Activated CD4-positive, alpha-beta T cell treated with anti-CD3 and anti-CD28 coated beads, Interleukin-2, amount 10 ng/mL, durations not matched to agents 7 days and 5 days (primary cell): ENCODE results near the gene MBP. TPM values are rescaled to one million over a fixed set of nuclear protein-coding genes. Genes with fewer than 3 reads are reported as not detected.
"Not testable (repeated sequence)": the region's sequence is repeated elsewhere in the genome, so short reads cannot be mapped to it uniquely, and the experiment has no call there.

ENCODE experiments used
- CTCF ChIA-PET: fragments of 350-600 bp; sonication (Branson Sonifier 250); formaldehyde crosslinking; loops from one replicate; lab custom pipeline; 2021; ENCODE audit warnings: antibody characterized with exemption; lab: Charles Lee
- POLR2A ChIA-PET: fragments of 350-600 bp; sonication (Branson Sonifier 250); formaldehyde crosslinking; loops from one replicate; lab custom pipeline; 2021; ENCODE audit warnings: antibody characterized with exemption; lab: Charles Lee
- DNase-seq: peaks from one replicate; pipeline ENCODE4 v3.0.0-alpha.2; 2020
- H3K27ac Mint-ChIP-seq: one replicate; pipeline ENCODE4 v1.8.0; 2021; ENCODE audit warnings: mild to moderate bottlenecking, moderate library complexity, mixed read lengths
- H3K27me3 Mint-ChIP-seq: one replicate; pipeline ENCODE4 v1.8.0; 2021; ENCODE audit warnings: mixed read lengths
- H3K36me3 Mint-ChIP-seq: one replicate; pipeline ENCODE4 v1.8.0; 2021; ENCODE audit warnings: low read depth, mixed read lengths
- H3K4me1 Mint-ChIP-seq: one replicate; pipeline ENCODE4 v1.8.0; 2021; ENCODE audit warnings: mixed read lengths
- H3K4me3 Mint-ChIP-seq: one replicate; pipeline ENCODE4 v1.8.0; 2021; ENCODE audit warnings: mild to moderate bottlenecking, moderate library complexity, mixed read lengths
- H3K9me3 Mint-ChIP-seq: one replicate; pipeline ENCODE4 v1.8.0; 2021; ENCODE audit warnings: mixed read lengths
- total RNA-seq, 2 experiments: library from RNA; stranded (reverse); gene quantifications; one replicate each; pipeline ENCODE4 v1.2.3, GENCODE V29; 2021

Gene MBP
- total RNA-seq, 2 experiments from 2014 or later, result 111 to 133 TPM

DNA sequence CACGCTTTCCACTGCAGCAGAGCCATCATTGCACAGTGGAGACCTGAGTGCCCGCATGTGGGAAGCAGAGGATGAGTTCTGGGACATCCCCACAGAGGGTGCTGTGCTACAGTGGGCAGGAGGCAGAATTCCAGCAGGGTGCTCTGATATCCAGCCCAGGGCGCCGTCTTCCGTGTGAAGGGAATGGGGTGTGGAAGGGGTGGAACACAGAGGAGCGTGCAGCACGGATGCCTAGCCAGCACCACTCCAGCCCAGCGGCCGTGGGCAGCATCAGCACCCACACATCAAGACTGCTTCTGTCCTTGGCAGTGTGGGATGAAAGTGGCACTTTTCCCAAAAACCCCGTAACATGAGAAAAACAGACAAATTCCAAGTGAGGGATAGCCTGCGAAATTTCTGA, 175.9 kb downstream of the MBP start:
- Mint-ChIP-seq H3K27me3 (no peaks in the 10 kb centered on the region), H3K27ac (no peak overlapping the region), H3K4me3 (no peak overlapping the region), H3K36me3 (peaks cover 44% of the 10 kb centered on the region), H3K4me1 (peaks cover 14% of the 10 kb centered on the region), H3K9me3 (no peaks in the 10 kb centered on the region)
- ChIA-PET CTCF (no interaction called here), POLR2A (no interaction called here)
- DNase-seq, result no peak

DNA sequence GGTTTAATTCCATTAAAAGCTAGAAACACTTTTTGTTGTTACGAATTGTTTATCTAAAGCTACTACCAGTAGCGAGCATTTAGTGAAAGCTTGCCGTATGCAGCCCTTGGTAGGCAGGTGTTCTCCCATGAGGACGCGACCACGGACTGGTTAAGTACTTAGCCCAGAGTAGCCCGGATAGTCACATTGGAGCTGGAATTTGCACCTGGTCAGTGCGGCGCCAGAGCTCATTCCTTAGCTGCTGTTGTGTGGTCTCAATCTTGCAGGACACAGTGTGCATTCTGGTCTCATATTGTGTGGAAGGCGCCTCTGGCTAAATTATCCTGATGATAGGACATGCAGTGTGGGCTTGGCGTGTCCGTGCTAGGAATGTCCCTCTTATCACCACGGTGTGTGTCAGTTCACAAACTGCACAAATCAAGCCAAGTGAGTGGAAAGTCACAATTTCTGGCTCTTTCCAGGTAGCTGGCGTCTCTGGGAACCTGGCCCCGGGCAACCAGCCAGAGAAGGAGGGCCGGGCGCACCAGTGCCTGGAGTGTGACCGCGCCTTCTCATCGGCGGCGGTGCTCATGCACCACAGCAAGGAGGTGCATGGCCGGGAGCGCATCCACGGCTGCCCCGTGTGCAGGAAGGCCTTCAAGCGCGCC, 176.9 kb downstream of the MBP start:
- no peak overlapping the region for H3K4me3 Mint-ChIP-seq
- H3K4me1 Mint-ChIP-seq, result peaks cover 22% of the 10 kb centered on the region
- no peak for DNase-seq
- H3K27ac Mint-ChIP-seq, result no peak overlapping the region
- H3K27me3 Mint-ChIP-seq, result no peaks in the 10 kb centered on the region
- ChIA-PET POLR2A (no interaction called here), CTCF (interaction anchor here (0.8 kb wide), 1 partner anchor 22 kb away, joined by 3 read pairs; no protein-coding TSS in a partner anchor)
- H3K36me3 Mint-ChIP-seq, result peaks cover 43% of the 10 kb centered on the region
- no peaks in the 10 kb centered on the region for H3K9me3 Mint-ChIP-seq

DNA sequence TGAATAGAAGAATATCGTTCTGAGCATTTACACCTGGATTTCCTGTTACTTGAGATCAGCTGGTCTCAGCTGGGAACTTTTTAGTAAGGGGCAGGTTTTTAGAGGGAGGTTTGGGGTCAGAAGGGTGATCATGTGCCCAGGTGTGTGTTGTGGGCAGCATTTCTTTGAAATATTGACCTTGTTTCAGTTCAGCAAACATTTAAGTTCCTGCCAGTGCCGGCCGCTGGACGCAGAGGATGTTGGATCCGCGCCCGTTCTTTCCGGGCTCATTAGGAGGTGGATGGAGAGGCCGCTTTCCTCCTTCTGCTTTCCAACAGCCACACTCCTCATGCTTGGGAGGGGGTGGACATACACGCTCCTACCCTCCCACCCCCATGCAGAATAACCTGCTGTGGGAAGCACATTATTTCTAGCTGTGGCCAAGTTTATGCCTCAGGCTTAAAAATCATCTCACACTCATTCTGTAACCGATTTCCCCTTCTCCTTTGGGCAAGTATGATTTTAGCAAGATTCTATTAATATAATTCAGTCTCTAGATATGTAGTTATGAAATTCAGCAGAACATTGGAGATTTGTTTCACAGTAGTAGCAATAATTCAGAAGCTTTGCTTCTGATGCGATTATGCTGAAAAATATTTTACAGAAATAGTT, 178.9 kb downstream of the MBP start:
- DNase-seq, result no peak
- Mint-ChIP-seq H3K27me3 (no peaks in the 10 kb centered on the region), H3K9me3 (no peaks in the 10 kb centered on the region), H3K4me3 (no peak overlapping the region), H3K36me3 (peaks cover 41% of the 10 kb centered on the region), H3K4me1 (peaks cover 33% of the 10 kb centered on the region), H3K27ac (no peak overlapping the region)
- ChIA-PET POLR2A (no interaction called here), CTCF (interaction anchor here (1.0 kb wide), 1 partner anchor 11 kb away, joined by 4 read pairs; no protein-coding TSS in a partner anchor)

DNA sequence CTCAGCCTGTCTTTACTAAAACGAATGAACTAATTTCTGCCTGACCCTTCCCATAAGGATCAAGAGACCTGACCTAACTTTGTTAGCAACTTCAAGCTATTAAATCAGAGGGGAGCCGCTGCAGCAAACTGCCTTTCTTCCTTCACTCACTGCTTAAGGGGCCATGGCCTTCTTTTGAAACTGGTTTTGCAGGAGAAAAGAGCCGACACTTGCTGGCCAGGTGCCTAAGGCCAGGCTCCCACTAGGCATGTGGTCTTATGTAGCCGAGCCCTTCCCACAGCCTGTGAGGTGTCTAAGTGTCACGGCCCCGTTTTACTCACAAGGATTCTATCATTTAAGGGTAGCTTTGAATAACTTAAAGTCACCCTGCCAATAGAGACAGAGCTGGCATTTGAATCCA, 179.4 kb downstream of the MBP start:
- no peak for DNase-seq
- Mint-ChIP-seq H3K27me3 (no peaks in the 10 kb centered on the region), H3K4me3 (no peak overlapping the region), H3K36me3 (peaks cover 47% of the 10 kb centered on the region), H3K27ac (no peak overlapping the region), H3K4me1 (peaks cover 39% of the 10 kb centered on the region), H3K9me3 (no peaks in the 10 kb centered on the region)
- CTCF ChIA-PET, result interaction anchor here (0.7 to 1.0 kb wide), 2 partner anchors 12 to 29 kb away, joined by 3 to 4 read pairs; no protein-coding TSS in a partner anchor
- POLR2A ChIA-PET, result no interaction called here

DNA sequence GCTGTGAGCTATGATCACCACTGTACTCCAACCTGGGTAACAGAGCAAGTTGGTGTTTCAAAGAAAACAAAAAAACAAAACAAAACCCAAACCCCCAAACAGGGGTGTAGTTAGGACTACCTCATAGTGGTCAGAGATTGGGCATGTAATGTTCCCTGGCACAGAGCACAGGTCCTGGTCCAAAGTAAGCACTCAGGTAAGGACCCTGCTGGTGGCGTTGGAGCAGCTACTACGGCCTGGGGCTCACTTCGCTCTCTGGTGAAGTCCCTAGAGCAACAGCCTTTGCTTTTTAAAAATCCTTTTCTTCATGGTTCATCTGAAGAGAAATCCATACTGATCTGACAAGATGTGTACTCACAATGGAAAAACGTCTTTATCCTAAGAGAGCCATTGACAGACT, 179.8 kb downstream of the MBP start:
- H3K27ac Mint-ChIP-seq, result no peak overlapping the region
- H3K4me1 Mint-ChIP-seq, result peaks cover 42% of the 10 kb centered on the region
- H3K9me3 Mint-ChIP-seq, result no peaks in the 10 kb centered on the region
- POLR2A ChIA-PET, result no interaction called here
- CTCF ChIA-PET, result interaction anchor here (0.7 to 1.4 kb wide), 3 partner anchors 12 to 31 kb away, joined by 3 to 4 read pairs (median 4); no protein-coding TSS in a partner anchor
- no peak overlapping the region for H3K4me3 Mint-ChIP-seq
- DNase-seq, result no peak
- no peaks in the 10 kb centered on the region for H3K27me3 Mint-ChIP-seq
- H3K36me3 Mint-ChIP-seq, result peaks cover 50% of the 10 kb centered on the region

DNA sequence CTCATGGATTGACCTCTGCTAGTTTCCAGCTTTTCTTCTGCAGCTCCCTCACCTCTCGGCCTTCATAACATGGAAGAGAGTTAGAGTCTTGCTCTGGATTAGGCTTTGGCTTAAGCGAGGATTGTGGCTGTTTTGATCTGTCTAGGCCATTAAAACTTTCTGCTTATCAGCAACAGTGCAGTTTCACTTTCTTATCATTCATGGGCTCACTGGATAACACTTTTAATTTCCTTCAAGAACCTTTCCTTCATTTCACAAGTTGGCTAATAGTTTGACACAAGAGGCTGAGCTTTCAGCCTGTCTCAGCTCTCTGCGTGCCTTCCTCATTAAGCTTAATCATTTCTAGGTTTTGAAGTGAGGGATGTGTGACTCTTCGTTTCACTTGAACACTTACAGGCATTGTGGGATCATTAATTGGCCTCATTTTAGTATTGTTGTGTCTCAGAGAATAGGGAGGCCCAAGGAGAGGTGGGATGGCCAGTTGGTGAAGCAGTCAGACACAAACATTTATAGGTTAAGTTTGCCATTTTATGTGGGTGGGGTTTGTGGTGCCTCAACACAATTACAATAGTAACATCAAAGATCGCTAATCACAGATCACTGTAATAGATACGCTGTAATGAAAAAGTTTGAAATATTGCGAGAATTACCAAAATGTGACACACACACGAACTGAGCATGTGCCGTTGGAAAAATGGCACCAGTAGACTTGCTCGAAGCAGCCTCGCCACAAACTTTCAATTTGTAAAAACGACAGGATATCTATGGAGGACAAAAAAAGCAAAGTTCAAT, 180.9 kb downstream of the MBP start:
- no peak for DNase-seq
- ChIA-PET CTCF (interaction anchor here (1.4 kb wide), 1 partner anchor 32 kb away, joined by 4 read pairs; no protein-coding TSS in a partner anchor), POLR2A (no interaction called here)

DNA sequence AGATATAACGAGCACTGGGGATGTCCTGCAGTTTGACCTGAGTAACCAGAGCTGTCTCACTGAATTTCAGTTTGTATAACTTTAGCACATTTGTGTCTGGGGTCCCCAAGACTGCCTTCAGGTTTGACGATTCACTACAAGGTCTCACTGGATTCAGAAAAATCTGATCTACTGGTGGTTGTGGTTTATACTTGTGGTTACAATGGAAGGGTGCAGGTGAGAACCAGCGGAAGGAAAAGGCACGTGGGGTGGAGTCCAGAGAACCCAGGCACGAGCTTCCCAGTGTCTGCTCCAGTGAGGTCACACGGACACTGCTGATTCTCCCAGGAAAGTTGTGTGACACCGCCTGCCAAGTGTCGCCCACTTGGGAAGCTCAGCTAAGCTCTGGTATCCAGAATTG, 184.2 kb downstream of the MBP start:
- Mint-ChIP-seq H3K4me1 (peaks cover 48% of the 10 kb centered on the region), H3K9me3 (peaks cover 6% of the 10 kb centered on the region), H3K36me3 (peaks cover 62% of the 10 kb centered on the region), H3K4me3 (no peak overlapping the region), H3K27ac (no peak overlapping the region), H3K27me3 (no peaks in the 10 kb centered on the region)
- peak; percentile 18 for DNase-seq
- POLR2A ChIA-PET, result no interaction called here
- CTCF ChIA-PET, result interaction anchor here (1.0 to 1.6 kb wide), 2 partner anchors 17 to 51 kb away, joined by 3 to 4 read pairs; no protein-coding TSS in a partner anchor

More for the DNA sequence above, 180.9 kb downstream of the MBP start:
- Mint-ChIP-seq H3K4me1 (peaks cover 39% of the 10 kb centered on the region), H3K27ac (no peak overlapping the region), H3K9me3 (no peaks in the 10 kb centered on the region), H3K4me3 (no peak overlapping the region), H3K27me3 (no peaks in the 10 kb centered on the region), H3K36me3 (peaks cover 49% of the 10 kb centered on the region)

DNA sequence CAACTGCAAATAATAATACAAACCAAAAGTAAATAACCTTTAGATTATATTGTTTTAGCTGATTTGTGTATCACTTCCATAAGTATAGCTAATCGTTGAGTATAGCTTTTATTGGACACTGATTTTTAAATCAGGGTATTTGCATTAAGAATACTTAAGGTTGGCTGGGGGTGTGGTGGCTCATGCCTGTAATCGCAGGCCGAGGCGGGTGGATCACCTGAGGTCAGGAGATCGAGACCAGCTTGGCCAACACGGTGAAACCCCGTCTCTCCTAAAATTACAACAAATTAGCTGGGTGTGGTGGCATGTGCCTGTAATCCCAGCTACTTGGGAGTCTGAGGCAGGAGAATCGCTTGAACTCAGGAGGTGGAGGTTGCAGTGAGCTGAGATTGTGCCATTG, 188.2 kb downstream of the MBP start:
- POLR2A ChIA-PET, H3K27ac Mint-ChIP-seq, CTCF ChIA-PET, DNase-seq, H3K27me3 Mint-ChIP-seq, H3K4me3 Mint-ChIP-seq, H3K9me3 Mint-ChIP-seq: not testable (repeated sequence)
- Mint-ChIP-seq H3K4me1 (peaks cover 30% of the 10 kb centered on the region), H3K36me3 (peaks cover 40% of the 10 kb centered on the region)

DNA sequence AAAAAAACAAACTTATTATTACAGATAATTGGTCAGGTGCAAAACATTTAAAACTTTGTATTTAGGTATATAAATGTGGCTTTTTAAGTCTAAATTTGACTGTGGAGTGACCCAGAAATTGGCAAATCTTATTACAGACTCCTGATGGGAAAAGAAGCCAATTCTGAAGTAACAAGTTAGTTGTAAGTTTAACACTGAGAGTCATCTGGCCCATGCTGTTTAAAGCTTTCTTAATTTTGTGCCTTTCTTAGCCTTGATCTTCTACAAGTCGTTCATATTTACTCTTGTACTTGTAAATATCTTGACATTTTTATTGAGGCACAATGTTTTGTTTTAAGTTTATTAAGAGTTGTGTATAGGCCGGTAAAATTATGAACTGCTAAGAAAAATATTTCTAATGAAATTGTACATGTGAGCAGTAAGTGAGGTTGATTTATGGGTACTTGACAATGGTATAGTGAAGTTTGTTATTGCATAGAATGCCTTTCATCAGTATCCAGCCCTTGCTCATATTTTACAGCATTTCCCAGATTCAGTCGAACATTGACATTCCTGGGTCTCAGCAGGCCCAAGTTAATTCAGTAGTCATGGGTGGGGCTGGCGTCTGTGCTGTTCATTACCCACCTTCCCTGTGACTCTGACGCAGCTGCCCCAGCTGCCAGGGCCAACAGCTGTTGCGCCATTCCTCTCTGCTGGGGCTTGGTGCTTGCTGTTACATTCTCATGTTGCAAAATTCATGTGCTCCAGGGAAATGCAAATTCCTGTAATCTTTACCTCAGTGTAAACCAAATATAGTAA, 188.8 kb downstream of the MBP start:
- ChIA-PET CTCF (no interaction called here), POLR2A (no interaction called here)
- Mint-ChIP-seq H3K27ac (peak overlapping the region; percentile 13), H3K9me3 (peaks cover 6% of the 10 kb centered on the region), H3K4me1 (peaks cover 26% of the 10 kb centered on the region), H3K4me3 (no peak overlapping the region), H3K36me3 (peaks cover 37% of the 10 kb centered on the region), H3K27me3 (no peaks in the 10 kb centered on the region)
- no peak for DNase-seq

DNA sequence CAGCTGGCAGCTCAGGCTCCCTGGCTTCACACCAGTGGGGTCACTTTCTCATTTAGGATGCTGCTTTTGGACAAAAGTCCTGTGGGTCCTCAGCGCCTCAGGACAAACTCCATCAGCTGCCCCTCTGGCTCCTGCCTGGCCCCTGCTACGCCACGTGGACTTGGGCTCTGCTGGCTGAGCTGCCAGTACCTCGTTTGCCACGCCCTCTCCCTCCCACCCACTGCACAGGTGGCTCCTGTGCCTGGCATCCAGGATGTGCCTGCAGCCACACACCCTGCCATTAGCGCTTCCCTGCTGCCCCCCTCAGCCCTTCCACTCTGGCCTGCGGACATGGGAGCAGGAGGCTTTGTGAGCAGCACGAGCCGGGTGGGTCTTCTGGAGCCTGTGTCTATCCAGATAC, 191.3 kb downstream of the MBP start:
- H3K4me3 Mint-ChIP-seq, result no peak overlapping the region
- ChIA-PET CTCF (no interaction called here), POLR2A (no interaction called here)
- H3K27ac Mint-ChIP-seq, result no peak overlapping the region
- no peaks in the 10 kb centered on the region for H3K27me3 Mint-ChIP-seq
- H3K9me3 Mint-ChIP-seq, result peaks cover 5% of the 10 kb centered on the region
- H3K36me3 Mint-ChIP-seq, result peaks cover 29% of the 10 kb centered on the region
- H3K4me1 Mint-ChIP-seq, result peaks cover 5% of the 10 kb centered on the region
- no peak for DNase-seq

DNA sequence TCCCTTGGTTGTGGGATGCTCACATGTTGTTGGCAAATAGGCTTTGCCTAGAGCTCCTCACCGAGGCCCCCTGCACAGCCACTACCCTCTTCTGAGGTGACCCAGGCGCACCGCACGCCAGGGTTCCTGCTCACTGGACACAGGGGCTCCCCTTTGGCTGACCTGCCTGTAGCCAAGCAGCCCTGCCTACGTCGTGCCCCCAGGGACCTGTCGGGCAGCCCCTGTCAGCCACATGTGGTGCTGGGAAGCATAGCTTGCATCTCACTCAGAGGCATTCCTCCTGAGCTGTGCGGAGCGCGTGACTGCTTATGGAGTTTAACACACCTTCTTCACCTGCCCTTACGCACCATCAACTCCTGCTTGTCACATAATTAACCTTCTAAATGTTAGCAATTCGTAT, 194.0 kb downstream of the MBP start:
- Mint-ChIP-seq H3K4me3 (no peak overlapping the region), H3K9me3 (no peaks in the 10 kb centered on the region), H3K36me3 (peaks cover 18% of the 10 kb centered on the region), H3K27ac (no peak overlapping the region), H3K27me3 (no peaks in the 10 kb centered on the region), H3K4me1 (no peaks in the 10 kb centered on the region)
- ChIA-PET CTCF (no interaction called here), POLR2A (no interaction called here)
- DNase-seq, result no peak

DNA sequence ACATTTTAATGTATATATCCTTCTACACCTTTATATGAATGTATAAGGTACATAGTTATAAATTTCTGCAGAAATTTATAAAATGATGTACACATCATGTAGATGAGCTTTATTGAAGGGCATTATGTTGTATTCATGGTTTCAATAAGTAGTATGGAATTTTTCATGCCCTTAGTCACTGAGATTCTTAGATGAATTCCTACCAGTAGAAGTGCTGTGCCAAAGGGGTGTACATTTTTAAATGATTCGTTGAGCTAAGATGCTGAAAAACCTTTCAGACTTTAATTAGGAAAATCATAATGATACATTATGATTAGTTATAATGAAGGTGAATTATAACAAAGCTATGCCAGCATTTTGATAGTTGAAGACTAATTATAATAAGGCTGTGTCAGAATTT, 195.0 kb downstream of the MBP start:
- Mint-ChIP-seq H3K9me3 (no peaks in the 10 kb centered on the region), H3K27ac (no peak overlapping the region), H3K4me1 (peaks cover 3% of the 10 kb centered on the region), H3K36me3 (peaks cover 20% of the 10 kb centered on the region), H3K27me3 (no peaks in the 10 kb centered on the region), H3K4me3 (no peak overlapping the region)
- ChIA-PET POLR2A (no interaction called here), CTCF (no interaction called here)
- DNase-seq, result no peak
